IMR-90 (cell line): Measurements from ENCODE around the gene ST6GALNAC2. TPM values are rescaled to one million over a fixed set of nuclear protein-coding genes. Genes with fewer than 3 reads are reported as not detected.

Experiments
- ATAC-seq: fragments of 200-7000 bp; cut with Tn5 transposase; 2 replicates; pipeline ENCODE4 v1.9.1; 2020; ENCODE audit warnings: low read depth, mild to moderate bottlenecking, moderate library complexity
- BruUV-seq: library from RNA; stranded (reverse); fragments of 400-500 nt; replicated peaks from 2 replicates; lab custom pipeline; 2021; lab: Mats Ljungman, UMichigan
- CTCF ChIA-PET: fragments of 300-600 bp; formaldehyde crosslinking; extraction: SDS; loops from one replicate; lab custom pipeline; 2021; ENCODE audit warnings: antibody characterized with exemption; lab: Yijun Ruan, JAX
- POLR2A ChIA-PET: fragments of 300-600 bp; sonication (Branson Sonifier 250); formaldehyde crosslinking; loops from one replicate; lab custom pipeline; 2022; ENCODE audit warnings: antibody characterized with exemption; ENCODE audit not compliant: unreplicated experiment; lab: Charles Lee
- DNase-seq: peaks from one replicate; pipeline ENCODE4 v3.0.0; 2013
- H2AFZ ChIP-seq: replicated peaks from 2 replicates; pipeline ENCODE3; 2013; ENCODE audit warnings: low read length, mild to moderate bottlenecking; ENCODE audit not compliant: poor library complexity
- H2AK5ac ChIP-seq: 2 replicates; pipeline ENCODE4 v1.6.1; 2013; ENCODE audit warnings: low read depth, low read length, inconsistent platforms
- H2AK9ac ChIP-seq: replicated peaks from 2 replicates; pipeline ENCODE3; 2013; ENCODE audit warnings: mild to moderate bottlenecking, low read depth, low read length, moderate library complexity; ENCODE audit not compliant: poor library complexity
- H2BK120ac ChIP-seq: 2 replicates; pipeline ENCODE4 v1.6.1; 2013; ENCODE audit warnings: low read depth, low read length, inconsistent platforms
- H2BK15ac ChIP-seq: 3 replicates; pipeline ENCODE4 v1.6.1; 2013; ENCODE audit warnings: low read depth, low read length, inconsistent platforms
- H2BK20ac ChIP-seq: 2 replicates; pipeline ENCODE4 v1.6.1; 2013; ENCODE audit warnings: low read depth, mild to moderate bottlenecking, inconsistent platforms, low read length, moderate library complexity
- H2BK5ac ChIP-seq: 2 replicates; pipeline ENCODE4 v1.6.1; 2013; ENCODE audit warnings: mild to moderate bottlenecking, low read depth, low read length, inconsistent platforms; ENCODE audit not compliant: poor library complexity, severe bottlenecking
- H3K14ac ChIP-seq: replicated peaks from 2 replicates; pipeline ENCODE4 v1.6.1; 2013; ENCODE audit warnings: low read depth, low read length, inconsistent platforms
- H3K18ac ChIP-seq: 2 replicates; pipeline ENCODE4 v1.6.1; 2013; ENCODE audit warnings: low read depth, low read length, control low read depth
- H3K23ac ChIP-seq: 2 replicates; pipeline ENCODE4 v1.6.1; 2013; ENCODE audit warnings: low read depth, low read length, inconsistent platforms
- H3K27ac ChIP-seq: 2 replicates; pipeline ENCODE4 v1.5.1; 2013; ENCODE audit warnings: mild to moderate bottlenecking, control low read depth, low read length; ENCODE audit not compliant: insufficient read depth
- H3K27me3 ChIP-seq: 2 replicates; pipeline ENCODE4 v1.6.1; 2013; ENCODE audit warnings: low read length; ENCODE audit not compliant: control insufficient read depth, insufficient read depth
- H3K36me3 ChIP-seq: 2 replicates; pipeline ENCODE4 v1.6.1; 2013; ENCODE audit warnings: low read length, mixed read lengths; ENCODE audit not compliant: control insufficient read depth, insufficient read depth
- H3K4ac ChIP-seq: 2 replicates; pipeline ENCODE4 v1.6.1; 2013; ENCODE audit warnings: low read depth, low read length, inconsistent platforms
- H3K4me1 ChIP-seq: 2 replicates; pipeline ENCODE4 v1.6.1; 2013; ENCODE audit warnings: low read length, mixed read lengths; ENCODE audit not compliant: control insufficient read depth, insufficient read depth
- H3K4me2 ChIP-seq: 2 replicates; pipeline ENCODE4 v1.6.1; 2013; ENCODE audit warnings: low read depth, mild to moderate bottlenecking, control low read depth, low read length, moderate library complexity
- H3K4me3 ChIP-seq: 2 replicates; pipeline ENCODE4 v1.5.1; 2013; ENCODE audit warnings: low read depth, mild to moderate bottlenecking, control low read depth, low read length, moderate library complexity; ENCODE audit not compliant: insufficient read depth
- H3K56ac ChIP-seq: 2 replicates; pipeline ENCODE4 v1.6.1; 2013; ENCODE audit warnings: low read length, inconsistent platforms; ENCODE audit not compliant: insufficient read depth; ENCODE audit errors: extremely low read depth
- H3K79me1 ChIP-seq, 2 experiments: 2 replicates each; pipeline ENCODE4 v1.6.1; 2013; ENCODE audit warnings: low read length in 2 of 2, inconsistent platforms in 1 of 2, low read depth in 1 of 2
- H3K9ac ChIP-seq: 2 replicates; pipeline ENCODE4 v1.6.1; 2013; ENCODE audit warnings: low read depth, low read length, control low read depth
- H3K9me1 ChIP-seq: 2 replicates; pipeline ENCODE4 v1.6.1; 2013; ENCODE audit warnings: low read length, inconsistent platforms; ENCODE audit not compliant: insufficient read depth
- H3K9me3 ChIP-seq: 2 replicates; pipeline ENCODE4 v1.6.1; 2013; ENCODE audit warnings: low read length; ENCODE audit not compliant: control insufficient read depth, insufficient read depth
- H4K20me1 ChIP-seq: 2 replicates; pipeline ENCODE4 v1.6.1; 2013; ENCODE audit warnings: low read length, inconsistent platforms; ENCODE audit not compliant: insufficient read depth
- H4K5ac ChIP-seq: 2 replicates; pipeline ENCODE4 v1.6.1; 2013; ENCODE audit warnings: mild to moderate bottlenecking, low read depth, low read length, control low read depth
- H4K8ac ChIP-seq, 2 experiments: 2 replicates each; pipeline ENCODE4 v1.6.1; 2013; ENCODE audit warnings: low read depth in 2 of 2, low read length in 2 of 2, control low read depth in 1 of 2, inconsistent platforms in 1 of 2
- H4K91ac ChIP-seq: 2 replicates; pipeline ENCODE4 v1.6.1; 2013; ENCODE audit warnings: low read depth, low read length, inconsistent platforms; ENCODE audit not compliant: insufficient read depth
- BHLHE40 ChIP-seq: fragments of 150-350 bp; IDR thresholded peaks from 2 replicates; pipeline ENCODE4 v1.6.1; 2016; ENCODE audit warnings: mild to moderate bottlenecking, low read depth, low read length
- CEBPB ChIP-seq: IDR thresholded peaks from 2 replicates; pipeline ENCODE4 v1.6.1; 2012; ENCODE audit warnings: low read depth, low read length, improper control_type of control experiment
- CHD1 ChIP-seq: IDR thresholded peaks from 2 replicates; pipeline ENCODE4 v1.6.1; 2012; ENCODE audit warnings: low read depth, low read length, improper control_type of control experiment
- CTCF ChIP-seq: conservative IDR thresholded peaks from 2 replicates; pipeline ENCODE4 v1.5.1; 2012; ENCODE audit warnings: mild to moderate bottlenecking, low read depth, low read length, improper control_type of control experiment
- ELK1 ChIP-seq: fragments of 150-350 bp; IDR thresholded peaks from 2 replicates; pipeline ENCODE4 v1.6.1; 2016; ENCODE audit warnings: low read depth, mild to moderate bottlenecking, low read length, moderate library complexity, borderline replicate concordance
- FOS ChIP-seq: fragments of 150-350 bp; IDR thresholded peaks from 2 replicates; pipeline ENCODE4 v1.6.1; 2016; ENCODE audit warnings: low read depth, low read length
- MAFK ChIP-seq: IDR thresholded peaks from 2 replicates; pipeline ENCODE4 v1.6.1; 2012; ENCODE audit warnings: low read depth, low read length, improper control_type of control experiment
- MAZ ChIP-seq: IDR thresholded peaks from 2 replicates; pipeline ENCODE4 v1.6.1; 2012; ENCODE audit warnings: low read depth, mild to moderate bottlenecking, low read length, improper control_type of control experiment, moderate library complexity, borderline replicate concordance
- MXI1 ChIP-seq: IDR thresholded peaks from 2 replicates; pipeline ENCODE4 v1.6.1; 2012; ENCODE audit warnings: low read depth, mild to moderate bottlenecking, low read length, moderate library complexity, borderline replicate concordance
- NFE2L2 ChIP-seq: fragments of 150-350 bp; IDR thresholded peaks from 2 replicates; pipeline ENCODE4 v1.6.1; 2016; ENCODE audit warnings: low read depth, mild to moderate bottlenecking, low read length
- POLR2A ChIP-seq: IDR thresholded peaks from 2 replicates; pipeline ENCODE4 v1.6.1; 2012; ENCODE audit warnings: mild to moderate bottlenecking, low read depth, low read length
- RAD21 ChIP-seq: IDR thresholded peaks from 2 replicates; pipeline ENCODE4 v1.6.1; 2012; ENCODE audit warnings: low read length, improper control_type of control experiment
- RCOR1 ChIP-seq: IDR thresholded peaks from 2 replicates; pipeline ENCODE4 v1.6.1; 2012; ENCODE audit warnings: mild to moderate bottlenecking, low read length, improper control_type of control experiment; ENCODE audit not compliant: insufficient replicate concordance
- RFX5 ChIP-seq: IDR thresholded peaks from 2 replicates; pipeline ENCODE4 v1.8.0; 2012; ENCODE audit warnings: low read depth, mild to moderate bottlenecking, low read length, moderate library complexity
- SMC3 ChIP-seq: fragments of 150-350 bp; IDR thresholded peaks from 2 replicates; pipeline ENCODE4 v1.6.1; 2016; ENCODE audit warnings: low read depth, mild to moderate bottlenecking, antibody characterized with exemption, low read length, moderate library complexity
- WGBS, 2 experiments: methylation state at CpG; one replicate each; pipeline versions ENCODE4 v1.1.5 to v1.1.7; 2013; ENCODE audit warnings: missing lambda C conversion rate in 2 of 2; ENCODE audit not compliant: insufficient read length in 1 of 2; ENCODE audit errors: extremely low coverage in 2 of 2; 5-methylcytosine and 5-hydroxymethylcytosine counted together
- dilution Hi-C: fragments of 300-500 bp; cut with HindIII; formaldehyde crosslinking; loops from one replicate; pipeline ENCODE4 v1.14.3; 2018; ENCODE audit warnings: low sequenced_read_pairs; ENCODE audit not compliant: unreplicated experiment
- in situ Hi-C: fragments of 300-500 bp; cut with MboI; formaldehyde crosslinking; loops from 3 replicates; pipeline ENCODE4 v1.14.3; 2019; ENCODE audit warnings: low sequenced_read_pairs, inconsistent platforms, mixed read lengths
- intact Hi-C: fragments of 100-400 bp; cut with micrococcal nuclease; formaldehyde crosslinking; loops from 2 replicates; pipeline ENCODE4 v1.10.0; 2022
- polyA plus RNA-seq, 3 experiments: library from polyadenylated mRNA; depleted of rRNA; stranded (reverse); fragments of >200 nt; gene quantifications; 2 replicates each; pipeline ENCODE4 v1.2.3, GENCODE V29; 2012; ENCODE audit warnings: low replicate concordance in 1 of 3
- total RNA-seq: library from RNA; depleted of rRNA; stranded (reverse); fragments of >200 nt; gene quantifications from 2 replicates; pipeline ENCODE4 v1.2.3, GENCODE V29; 2012

Gene ST6GALNAC2
- total and polyA plus RNA-seq, 2 of the 4 experiments (the other 2 are of a cell fraction) = 0.10 TPM; not detected in 1

- Histone ChIP-seq H3K4me1 (peaks cover 19% of the 10 kb centered on the region), H3K56ac (no peak overlapping the region), H2AK5ac (no peak overlapping the region), H3K36me3 (peaks cover 25% of the 10 kb centered on the region), H3K9ac (peak overlapping the region; percentile 44), H3K9me3 (no peaks in the 10 kb centered on the region), H2AK9ac (no peak overlapping the region), H2BK20ac (no peak overlapping the region), H2BK120ac (no peak overlapping the region), H3K9me1 (peaks cover 15% of the 10 kb centered on the region), H4K20me1 (peaks cover 65% of the 10 kb centered on the region), H4K91ac (no peak overlapping the region), H3K23ac (peak overlapping the region; percentile 38; the same call in 1 of the 2 replicates), H3K18ac (no peak overlapping the region), H3K79me1 (peaks cover 13 to 64% of the 10 kb centered on the region in 2 experiments), H3K27me3 (no peaks in the 10 kb centered on the region), H2AFZ (no peak overlapping the region), H3K27ac (peak overlapping the region; percentile 56; the same call in 1 of the 2 replicates), H4K8ac (peak overlapping the region in 1 of 2 experiments; percentile 46; a peak in 1 of 4 replicates), H2BK15ac (no peak overlapping the region), H3K4me2 (peak overlapping the region; percentile 37), H3K4ac (peak overlapping the region; percentile 59), H3K4me3 (no peak overlapping the region), H2BK5ac (peak overlapping the region; percentile 72), H4K5ac (no peak overlapping the region), H3K14ac (peak overlapping the region; percentile 50; the same call in 1 of the 2 replicates)
- TF ChIP-seq CTCF = no peak
- no peak for TF ChIP-seq MAZ
- TF ChIP-seq MXI1 = no peak
- TF ChIP-seq POLR2A = no peak
- no peak for TF ChIP-seq MAFK
- no peak for TF ChIP-seq RFX5
- TF ChIP-seq NFE2L2 = no peak
- no peak for TF ChIP-seq RAD21
- no peak for TF ChIP-seq SMC3
- no peak for TF ChIP-seq ELK1
- no peak for TF ChIP-seq BHLHE40
- no peak for TF ChIP-seq FOS
- no peak for TF ChIP-seq RCOR1
- TF ChIP-seq CEBPB = no peak
- no peak for TF ChIP-seq CHD1
- intact Hi-C loops = no loop called here
- no peak for ATAC-seq
- dilution Hi-C loops = no loop called here
- WGBS, 2 experiments = no CpG with 5 or more reads among the region's 6 CpGs
- CTCF ChIA-PET = interaction anchor here (0.5 to 2.1 kb wide), 2 partner anchors 63 to 718 kb away, joined by 4 to 5 read pairs; no protein-coding TSS in a partner anchor
- POLR2A ChIA-PET = interaction anchor here (1.0 kb wide), 1 partner anchor 20 kb away, joined by 3 read pairs; no protein-coding TSS in a partner anchor
- no TSS peak for BruUV-seq
- in situ Hi-C loops = no loop called here
- DNase-seq = no peak
Measured at GRCh38 chr17:76560877-76561221, 24.8 kb downstream of the ST6GALNAC2 start.
